GM19025 (cell line): ENCODE measurements around the gene KIRREL1.

ENCODE experiments used
- ATAC-seq: cut with Tn5 transposase; IDR thresholded peaks from one replicate; pipeline ENCODE4 v1.9.1; 2021; ENCODE audit warnings: mild to moderate bottlenecking, low read depth, moderate library complexity; ENCODE audit not compliant: unreplicated experiment

The KIRREL1 gene

DNA sequence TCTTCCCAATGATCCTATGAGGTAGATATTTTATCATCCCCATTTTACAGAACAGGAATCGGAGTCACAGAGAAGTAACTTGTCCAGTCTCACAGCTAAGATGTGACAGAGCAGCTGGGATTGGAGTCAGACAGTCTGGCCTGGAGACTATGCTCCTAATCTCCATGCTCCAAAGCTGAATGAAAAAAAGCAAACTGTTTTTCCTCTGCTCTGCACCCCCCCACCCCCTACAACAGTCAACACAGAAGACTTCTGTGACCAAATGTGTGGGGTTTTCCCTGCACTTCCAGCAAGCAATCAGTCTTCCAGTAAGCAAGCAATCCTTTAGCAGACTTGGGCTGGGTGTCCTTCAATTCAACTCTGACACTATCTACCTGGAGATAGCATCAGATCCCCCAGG, 33.2 kb downstream of the KIRREL1 start:
- no peak for ATAC-seq

DNA sequence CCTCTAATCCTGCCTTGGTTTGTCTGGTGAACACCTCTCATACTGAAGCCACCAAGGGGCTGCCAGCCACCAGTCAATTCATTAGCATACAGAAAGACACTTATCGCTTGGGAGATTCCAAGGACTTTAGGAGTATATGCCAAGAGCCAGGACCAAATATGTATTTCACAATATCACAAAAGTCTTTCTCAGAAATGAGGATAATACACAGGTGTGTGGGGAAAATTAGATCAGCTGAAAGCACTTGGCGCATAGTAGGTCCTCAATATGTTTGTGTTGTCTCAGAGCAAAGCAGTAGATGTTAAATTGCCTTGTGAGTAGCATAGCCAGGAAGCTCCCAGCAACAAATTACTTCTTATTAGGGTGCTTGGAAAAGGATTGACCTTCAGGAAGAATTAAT, 34.1 kb downstream of the KIRREL1 start:
- no peak for ATAC-seq

DNA sequence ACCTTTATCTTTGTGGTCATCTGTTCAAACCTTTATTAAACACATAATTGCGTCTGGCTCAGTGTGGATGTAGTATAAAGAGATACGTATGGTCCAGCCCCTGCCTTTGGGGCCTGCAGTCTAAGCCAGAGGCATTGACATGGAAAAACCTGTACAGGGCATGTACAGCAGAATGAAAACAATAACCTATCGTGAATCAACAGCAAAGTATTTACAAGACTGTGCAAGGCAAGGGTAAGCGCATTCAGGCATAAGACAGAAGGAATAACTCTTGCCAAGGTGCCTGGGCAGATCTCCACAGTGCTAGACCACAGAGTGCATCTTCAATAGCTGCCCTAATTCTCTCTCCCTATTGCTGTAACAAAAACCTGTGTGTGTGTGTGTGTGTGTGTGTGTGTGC, 35.5 kb downstream of the KIRREL1 start:
- ATAC-seq: no peak

DNA sequence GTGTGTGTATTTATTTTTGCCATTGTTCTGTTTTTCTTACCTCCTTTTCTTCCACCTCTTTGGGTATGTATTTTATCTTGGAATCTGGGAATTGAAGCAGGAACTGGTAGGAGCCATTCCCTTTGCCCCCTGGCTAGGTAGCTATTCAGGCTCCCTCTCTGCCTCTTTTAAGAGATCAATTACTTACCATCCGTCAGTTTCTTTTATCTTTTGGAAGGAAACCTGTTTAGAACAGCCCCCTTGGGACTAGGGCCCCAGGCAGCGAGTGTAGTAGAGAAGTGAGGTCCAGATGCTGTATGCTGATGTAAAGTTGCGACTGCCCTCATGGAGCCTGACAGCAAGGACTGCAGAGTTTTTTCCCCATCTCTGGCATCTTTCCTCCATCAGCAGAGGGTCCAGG, 41.6 kb downstream of the KIRREL1 start:
- ATAC-seq: no peak

DNA sequence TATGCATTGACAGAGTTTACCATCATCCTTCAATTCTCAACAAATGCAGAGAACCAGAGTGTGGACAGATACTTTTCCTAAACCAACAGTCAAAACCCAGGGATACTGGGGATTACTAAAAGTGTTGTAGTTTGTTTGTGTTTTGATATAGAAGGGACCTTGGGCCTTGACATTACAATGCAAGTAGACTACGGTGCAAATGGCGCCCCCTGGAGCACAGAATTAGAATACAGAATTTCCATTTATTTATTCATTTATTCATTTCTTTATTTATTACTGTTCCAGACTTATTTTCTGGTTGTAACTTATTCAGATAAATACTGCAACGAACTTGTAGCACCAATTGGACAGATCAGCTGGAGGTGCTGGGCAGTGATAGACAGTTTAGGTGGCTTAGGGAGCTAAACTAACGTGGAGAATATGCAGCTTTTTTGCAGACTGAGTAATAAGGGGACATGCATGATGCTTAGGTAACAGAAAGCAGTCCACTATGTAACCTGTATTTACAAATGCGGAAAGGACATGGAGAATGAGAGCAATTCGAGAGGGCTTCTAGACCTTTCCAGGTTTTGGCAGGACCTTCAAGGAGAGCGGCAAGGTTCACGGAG, 42.6 kb downstream of the KIRREL1 start:
- no peak for ATAC-seq

DNA sequence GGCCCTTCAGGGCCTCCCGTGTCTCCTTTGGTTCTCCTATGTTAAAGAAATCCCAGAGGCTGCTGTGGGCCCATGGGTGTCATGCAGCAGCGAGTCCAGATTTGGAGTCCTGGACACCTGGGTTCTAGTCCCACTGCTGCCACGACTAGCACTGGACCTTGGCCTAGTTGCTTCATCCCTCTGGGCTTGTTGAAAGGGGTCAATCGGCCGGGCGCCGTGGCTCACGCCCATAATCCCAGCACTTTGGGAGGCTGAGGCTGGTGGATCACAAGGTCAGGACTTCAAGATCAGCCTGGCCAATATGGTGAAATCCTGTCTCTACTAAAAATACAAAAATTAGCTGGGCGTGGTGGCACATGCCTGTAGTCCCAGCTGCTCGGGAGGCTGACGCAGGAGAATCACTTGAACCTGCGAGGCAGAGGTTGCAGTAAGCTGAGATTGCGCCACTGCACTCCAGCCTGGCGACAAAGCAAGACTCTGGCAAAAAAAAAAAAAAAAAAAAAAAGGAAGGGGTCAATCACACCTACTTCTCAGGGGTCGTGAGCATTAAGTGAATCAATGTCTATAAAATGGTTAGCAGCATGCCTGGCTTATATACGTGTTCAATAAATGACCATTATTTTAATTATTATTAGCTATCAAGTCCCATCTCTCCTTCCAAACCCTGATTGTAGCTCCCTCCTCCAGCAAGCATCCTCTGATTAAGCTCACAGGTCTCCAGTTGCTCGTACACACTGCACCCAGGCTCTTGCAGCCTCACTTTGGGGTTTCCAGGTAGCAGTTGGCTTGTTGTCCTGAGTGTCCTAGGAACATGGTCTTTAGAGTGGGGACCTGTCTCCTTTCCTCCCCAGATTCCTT, 43.8 kb downstream of the KIRREL1 start:
- no peak for ATAC-seq

DNA sequence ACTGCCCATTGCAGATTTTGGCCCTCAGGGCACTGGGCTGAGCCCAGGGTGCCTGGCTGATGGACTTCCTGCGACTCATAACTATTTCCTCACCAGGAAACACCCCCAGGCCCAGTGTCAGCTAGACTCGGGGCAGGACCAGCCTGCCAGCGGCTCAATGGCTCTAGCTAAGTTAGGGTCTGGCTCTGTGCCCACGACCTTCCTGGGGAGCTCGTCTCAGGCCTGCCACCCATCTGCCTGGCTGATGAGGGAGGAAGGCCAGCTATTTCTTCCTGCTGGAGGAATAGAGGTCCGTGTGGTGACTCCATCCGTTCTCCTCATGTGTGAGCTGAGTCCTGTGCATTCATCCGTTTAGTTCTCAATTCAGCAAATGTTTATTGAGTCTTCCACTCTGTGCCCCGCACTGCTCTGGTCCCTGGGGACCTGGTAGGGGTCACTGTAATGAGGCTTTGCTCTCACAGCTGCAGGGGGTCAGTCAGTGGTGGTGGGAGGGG, 44.5 kb downstream of the KIRREL1 start:
- ATAC-seq: no peak

DNA sequence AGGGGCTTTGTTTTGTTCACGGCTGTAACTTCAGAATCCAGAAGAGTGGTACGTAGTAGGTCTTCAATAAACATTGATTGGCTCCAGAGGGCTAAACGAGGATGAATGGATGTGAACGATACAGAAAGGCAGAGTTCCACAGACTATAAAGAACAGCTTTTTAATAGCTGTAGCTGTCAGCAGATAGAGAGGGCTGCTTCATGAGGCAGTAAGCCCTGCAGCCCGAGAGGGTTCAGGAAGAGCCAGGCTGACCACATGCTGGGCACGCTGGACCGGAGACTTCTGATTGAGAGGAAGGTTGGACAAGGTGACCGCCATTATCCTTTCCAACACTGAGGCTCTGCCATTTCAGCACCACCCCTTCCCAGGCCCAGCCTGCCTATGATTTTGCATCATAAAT, 45.3 kb downstream of the KIRREL1 start:
- ATAC-seq: no peak

DNA sequence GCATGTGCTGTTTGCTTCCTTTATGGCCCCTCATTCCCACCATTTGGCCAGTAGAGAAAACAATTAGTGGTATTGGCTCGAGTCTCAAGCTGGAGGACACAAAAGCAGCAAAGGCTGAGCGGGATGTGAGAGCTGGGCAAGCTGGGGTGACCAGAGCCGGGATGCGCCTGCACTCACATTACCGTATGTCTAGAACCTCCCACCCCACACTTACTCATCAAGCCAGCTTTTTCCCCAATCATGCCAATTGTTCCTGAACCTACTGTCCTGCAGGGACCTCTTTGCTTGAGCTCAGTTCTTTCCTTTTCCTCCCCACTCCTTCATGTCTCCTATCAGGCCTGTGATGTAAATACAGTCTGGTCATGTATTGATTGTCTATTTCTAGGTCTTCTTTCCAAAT, 45.9 kb downstream of the KIRREL1 start:
- ATAC-seq: no peak

DNA sequence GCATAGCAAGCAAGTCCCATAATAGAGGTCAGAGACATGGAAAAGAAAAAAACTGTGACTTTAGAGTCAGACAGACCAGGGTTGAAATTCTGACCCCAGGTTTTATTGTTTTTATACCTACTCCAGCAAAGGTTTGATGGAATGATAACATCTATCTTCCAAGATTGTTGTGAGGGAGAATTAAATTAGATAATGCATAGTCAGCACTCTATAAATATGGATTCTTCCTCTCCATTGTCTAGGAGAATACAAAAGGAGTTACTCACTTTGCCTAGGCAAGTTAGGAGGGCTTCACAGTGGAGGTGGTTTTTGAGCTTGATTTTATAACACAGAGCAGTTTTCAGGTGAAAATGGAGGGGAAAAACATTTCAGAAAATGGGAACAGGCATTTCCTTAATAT, 46.9 kb downstream of the KIRREL1 start:
- no peak for ATAC-seq

DNA sequence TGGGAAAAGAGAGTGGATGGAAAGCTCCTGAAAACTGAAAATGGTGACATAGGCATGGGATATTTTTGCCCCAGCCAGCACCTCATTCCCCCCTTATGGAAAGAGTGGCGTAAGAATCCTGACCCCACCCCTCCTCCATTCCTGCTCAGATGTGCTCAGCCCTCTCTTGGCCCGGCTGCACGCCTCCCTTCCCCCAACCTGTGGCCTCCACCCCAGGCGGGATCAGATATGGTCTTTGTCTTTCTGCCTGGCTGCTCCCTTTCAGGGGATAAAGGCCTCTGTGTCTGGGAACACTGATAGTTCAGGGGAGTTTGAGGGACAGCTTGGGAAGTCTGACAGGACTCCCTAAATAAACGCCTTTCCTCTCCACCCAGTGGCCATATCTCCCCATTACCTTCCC, 49.8 kb downstream of the KIRREL1 start:
- no peak for ATAC-seq

DNA sequence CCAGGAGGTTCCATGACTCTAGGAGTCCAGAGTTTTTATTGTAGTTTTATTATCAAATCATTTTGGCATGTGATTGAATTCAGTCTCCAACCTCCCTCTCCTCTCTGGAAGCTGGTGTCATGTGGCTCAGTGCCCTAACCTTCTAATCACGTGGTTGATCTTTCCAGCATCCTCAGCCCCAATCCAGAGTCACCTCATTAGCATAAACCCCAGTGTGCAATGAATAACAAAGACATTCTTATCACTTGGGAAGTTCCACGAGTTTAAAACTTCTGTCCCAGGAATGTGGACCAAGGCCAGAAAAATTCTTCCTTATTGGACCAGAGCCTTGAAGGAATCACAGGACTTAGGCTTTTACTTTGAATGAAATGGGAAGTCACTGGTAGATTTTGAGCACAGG, 52.2 kb downstream of the KIRREL1 start:
- no peak for ATAC-seq

DNA sequence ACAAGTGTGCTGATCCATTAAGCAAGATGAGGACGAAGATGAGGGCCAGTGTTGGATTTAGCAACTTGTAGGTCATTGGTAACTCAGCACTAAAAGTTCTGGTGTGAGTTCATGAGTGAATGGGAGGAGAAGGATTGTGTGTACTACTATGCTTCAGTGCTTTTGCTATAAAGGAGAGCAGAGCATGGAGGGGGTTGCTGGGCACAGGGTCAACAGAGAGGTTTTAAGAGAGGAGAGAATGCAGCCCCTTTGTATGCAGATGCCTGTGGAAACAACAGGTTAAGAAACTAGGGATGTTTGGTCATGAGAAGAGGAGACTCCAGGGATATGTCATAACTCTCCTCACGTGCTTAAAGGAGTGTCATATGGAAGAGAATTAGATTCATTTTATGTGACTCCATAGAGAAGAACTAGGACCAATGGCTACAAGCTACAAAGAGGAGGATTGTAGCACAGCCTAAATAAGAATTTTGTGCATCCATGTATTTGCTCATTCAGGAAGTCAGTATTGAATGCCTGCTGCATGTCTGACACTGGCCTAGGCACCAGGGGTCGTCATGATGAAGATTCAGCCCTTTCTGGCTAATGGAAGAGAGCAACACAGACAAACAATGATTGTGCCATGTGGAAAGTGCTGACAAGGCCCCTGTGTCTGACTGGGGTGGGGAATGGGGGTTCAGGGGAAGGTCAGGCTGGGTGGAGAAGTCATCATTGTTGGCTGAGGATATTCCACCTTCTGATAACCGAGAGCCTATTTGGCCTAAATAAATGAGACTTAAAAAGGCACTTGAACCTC, 53.5 kb downstream of the KIRREL1 start:
- ATAC-seq: no peak

DNA sequence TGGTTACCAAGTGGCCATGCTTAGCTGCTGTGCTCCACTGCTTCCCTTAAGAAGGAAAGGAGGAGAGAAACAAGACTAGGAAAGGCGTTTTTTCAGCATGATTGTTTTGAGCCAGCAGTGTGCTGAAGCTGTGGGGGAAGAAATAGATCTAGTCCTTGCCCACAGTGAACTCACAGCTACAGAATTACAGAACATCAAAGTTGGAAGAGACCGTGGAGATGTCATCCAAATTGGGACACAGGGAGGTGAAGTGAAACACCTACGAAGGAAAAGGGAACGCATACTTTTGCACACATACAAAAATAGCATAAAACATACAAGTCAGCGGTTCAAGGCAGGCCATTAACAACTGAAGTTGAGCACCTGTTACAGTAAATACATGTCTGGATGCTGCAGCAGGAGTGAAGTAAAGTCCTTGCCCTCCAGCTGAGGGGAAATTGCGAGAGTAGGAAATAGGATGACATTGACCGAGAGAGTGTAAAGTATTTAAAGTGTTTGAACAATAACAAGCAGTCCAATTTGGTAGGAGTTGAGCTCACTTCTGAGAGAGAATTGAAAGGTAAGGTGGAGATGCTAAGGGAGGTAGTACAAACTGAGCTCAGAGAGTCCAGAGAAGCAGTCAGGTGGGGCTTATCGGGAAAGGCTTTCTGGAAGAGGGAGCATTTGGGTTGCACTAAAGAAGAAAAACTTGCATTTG, 55.1 kb downstream of the KIRREL1 start:
- no peak for ATAC-seq

DNA sequence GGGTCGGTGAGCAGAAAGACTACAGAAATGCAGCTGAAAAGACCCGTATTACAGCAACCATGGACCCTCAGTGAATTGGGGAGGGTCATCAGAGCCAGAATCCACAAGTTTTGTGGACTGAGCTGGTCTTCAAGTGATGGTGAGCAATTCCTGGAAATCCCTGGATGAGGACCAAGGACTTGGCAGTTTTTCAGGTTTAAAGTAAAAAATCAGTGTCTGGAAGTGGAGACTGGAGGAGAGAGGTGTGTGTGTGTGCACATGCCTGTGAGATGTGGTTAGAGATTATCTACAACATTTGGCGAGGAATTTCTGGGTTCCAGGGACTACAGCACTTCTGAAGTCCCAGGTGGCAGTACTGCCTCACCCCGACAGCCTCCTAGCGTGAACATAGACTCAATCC, 56.4 kb downstream of the KIRREL1 start:
- no peak for ATAC-seq

DNA sequence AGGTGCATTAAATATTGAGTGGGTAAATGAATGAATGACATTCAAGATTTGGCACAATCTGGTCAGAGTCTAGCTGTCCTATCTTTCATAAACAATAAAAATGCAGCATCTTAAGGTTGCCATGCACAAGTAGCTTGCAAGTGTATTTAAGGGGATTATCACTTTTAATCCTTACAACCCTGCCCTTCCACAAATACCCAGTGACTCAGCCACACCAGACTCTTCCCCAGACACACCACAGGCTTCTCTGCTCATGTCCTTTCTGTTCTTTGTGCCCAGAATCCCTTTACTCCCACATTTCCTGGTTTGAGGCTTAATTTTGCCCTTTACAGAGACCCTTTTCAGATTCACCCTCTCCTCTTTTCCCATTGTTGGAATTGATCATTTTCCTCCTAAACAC, 59.8 kb downstream of the KIRREL1 start:
- no peak for ATAC-seq

DNA sequence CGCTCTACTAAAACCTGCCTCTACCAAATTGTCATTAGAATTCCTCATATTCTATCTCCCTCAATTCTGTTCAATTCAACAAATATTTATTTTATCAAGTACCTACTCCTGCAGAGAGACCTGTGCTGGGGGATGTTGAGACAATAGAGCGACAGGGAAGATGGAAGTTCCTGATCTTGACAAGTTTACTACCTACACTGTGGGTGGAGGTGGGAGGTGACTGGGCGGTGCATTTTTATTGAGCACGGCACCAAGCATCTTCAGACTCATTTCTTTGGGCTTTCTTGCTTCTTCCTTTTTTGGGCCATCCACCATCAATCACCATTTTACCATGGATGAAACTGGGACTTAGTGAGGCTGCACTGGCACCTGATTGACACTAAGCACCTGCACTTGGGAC, 61.3 kb downstream of the KIRREL1 start:
- no peak for ATAC-seq

DNA sequence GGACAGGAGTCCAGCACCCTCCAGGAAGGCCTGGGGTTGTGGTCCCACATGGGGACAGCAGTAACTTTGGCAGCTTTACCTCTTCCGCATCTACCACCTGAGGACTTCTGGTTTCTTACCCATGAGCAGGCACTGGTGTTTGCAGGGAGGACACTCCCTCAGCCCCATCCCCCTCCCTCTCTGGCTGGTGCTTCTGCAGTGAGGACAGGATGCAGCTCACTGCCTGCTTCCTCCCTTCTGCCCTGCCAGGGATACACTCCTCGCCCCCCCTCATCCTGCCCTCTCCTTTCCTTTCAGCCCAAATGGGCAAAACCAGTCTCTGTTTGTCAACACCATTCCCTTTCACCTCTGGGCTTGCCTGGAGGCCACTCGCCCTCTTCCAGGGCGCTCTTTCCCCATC, 62.4 kb downstream of the KIRREL1 start:
- ATAC-seq: no peak

DNA sequence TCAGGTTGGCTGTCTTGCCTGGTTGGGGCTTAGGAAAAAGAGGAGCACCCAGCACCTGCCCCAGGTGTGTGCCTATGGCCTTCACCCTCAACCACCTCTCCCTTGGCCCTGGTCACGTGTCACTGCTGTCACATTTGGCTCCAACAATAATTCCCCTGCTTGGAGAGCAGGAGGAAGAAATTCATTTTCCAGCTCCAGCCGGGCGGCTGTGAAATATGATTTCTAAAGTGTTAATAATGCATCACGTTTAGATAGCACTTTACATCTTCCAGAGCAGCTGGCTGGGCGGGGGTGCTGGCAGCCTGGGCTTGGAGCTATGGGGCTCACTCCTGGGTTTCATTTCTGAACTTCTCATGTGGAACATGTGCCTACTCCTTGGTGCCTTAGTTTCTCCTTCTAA, 63.1 kb downstream of the KIRREL1 start:
- ATAC-seq: no peak

DNA sequence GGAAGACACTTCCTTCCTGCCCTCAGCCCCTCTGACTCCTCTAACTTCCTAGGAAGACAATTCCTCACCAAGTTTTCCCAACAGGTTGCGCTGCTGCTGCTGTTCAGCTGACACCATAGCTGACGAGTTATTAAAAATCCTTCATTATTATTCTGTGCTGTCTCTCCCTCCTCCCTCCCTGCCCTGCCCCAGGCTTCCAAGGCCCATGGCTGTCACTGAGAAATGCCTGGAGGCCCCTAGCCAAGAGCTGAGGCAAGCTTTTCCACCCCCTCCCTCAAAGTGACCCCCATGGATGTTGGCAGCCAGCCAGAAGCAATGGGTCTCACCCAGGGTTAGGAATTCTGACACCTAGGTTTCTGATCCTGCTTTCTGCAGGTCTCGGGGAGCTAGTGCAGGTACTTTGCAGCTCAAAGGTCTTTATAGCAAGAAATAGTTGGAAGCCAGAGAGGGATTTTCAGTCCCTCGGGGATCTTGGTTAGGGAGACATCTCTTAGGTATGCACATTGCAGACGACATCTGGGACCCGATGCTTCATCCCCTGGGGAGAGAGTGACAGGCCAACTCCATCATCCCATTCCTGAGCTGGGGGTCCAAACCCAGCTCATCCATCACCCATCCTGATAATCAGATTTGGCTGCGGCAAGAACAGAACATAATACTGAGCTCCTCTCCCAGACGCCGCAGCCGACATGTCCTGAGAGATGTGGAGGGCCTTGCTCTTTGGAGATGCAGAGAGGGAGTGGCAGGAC, 65.0 kb downstream of the KIRREL1 start:
- no peak for ATAC-seq
